A673 (cell line): ENCODE results near the gene TOP3B. TPM values are rescaled to one million over a fixed set of nuclear protein-coding genes. Genes with fewer than 3 reads are reported as not detected.
A peak's percentile ranks its signal among the peaks of the same experiment; 100 is the strongest.

Source experiments
- BruUV-seq: library from RNA; stranded (reverse); fragments of 400-500 nt; replicated peaks from 2 replicates; lab custom pipeline; 2021; lab: Mats Ljungman, UMichigan
- CTCF ChIA-PET: fragments of 300-600 bp; sonication (Branson Sonifier 250); formaldehyde crosslinking; loops from one replicate; lab custom pipeline; 2022; ENCODE audit warnings: antibody characterized with exemption; lab: Charles Lee
- POLR2A ChIA-PET: fragments of 300-600 bp; sonication (Branson Sonifier 250); formaldehyde crosslinking; loops from one replicate; lab custom pipeline; 2022; ENCODE audit warnings: antibody characterized with exemption; ENCODE audit not compliant: low non-redundant PET; lab: Charles Lee
- DNase-seq: peaks from one replicate; pipeline ENCODE4 v3.0.0-alpha.2; 2015; ENCODE audit warnings: low spot score
- H3K27ac ChIP-seq: fragments of 200-600 bp; sonication (generic); 2 replicates; pipeline ENCODE4 v1.5.1; 2016; ENCODE audit warnings: mixed run types, low read depth, mild to moderate bottlenecking, mixed read lengths, antibody characterized with exemption, low read length; ENCODE audit not compliant: poor library complexity, severe bottlenecking
- H3K27me3 ChIP-seq: fragments of 200-600 bp; sonication (generic); replicated peaks from 2 replicates; pipeline ENCODE4 v1.6.1; 2017; ENCODE audit warnings: mixed run types, low read depth, mild to moderate bottlenecking, mixed read lengths, antibody characterized with exemption, low read length; ENCODE audit not compliant: insufficient read depth, poor library complexity
- H3K36me3 ChIP-seq: fragments of 200-600 bp; sonication (generic); 2 replicates; pipeline ENCODE4 v1.6.1; 2016; ENCODE audit warnings: mixed run types, mild to moderate bottlenecking, mixed read lengths, antibody characterized with exemption, low read length; ENCODE audit not compliant: insufficient read depth, poor library complexity, severe bottlenecking
- H3K4me1 ChIP-seq: fragments of 200-600 bp; sonication (generic); 2 replicates; pipeline ENCODE4 v1.6.1; 2017; ENCODE audit warnings: mixed run types, mild to moderate bottlenecking, mixed read lengths, antibody characterized with exemption, low read length; ENCODE audit not compliant: insufficient read depth, poor library complexity, severe bottlenecking
- H3K4me3 ChIP-seq: fragments of 200-600 bp; sonication (generic); 2 replicates; pipeline ENCODE4 v1.5.1; 2016; ENCODE audit warnings: low read depth, mixed run types, mild to moderate bottlenecking, mixed read lengths, low read length; ENCODE audit not compliant: poor library complexity, severe bottlenecking
- H3K9me3 ChIP-seq: fragments of 200-600 bp; sonication (generic); 2 replicates; pipeline ENCODE4 v1.6.1; 2016; ENCODE audit warnings: mixed run types, low read depth, mild to moderate bottlenecking, mixed read lengths, antibody characterized with exemption, low read length; ENCODE audit not compliant: poor library complexity, severe bottlenecking
- EZH2 ChIP-seq: fragments of 200-600 bp; sonication (generic); IDR thresholded peaks from 2 replicates; pipeline ENCODE4 v1.6.1; 2017; ENCODE audit warnings: borderline replicate concordance, low read depth, mild to moderate bottlenecking, mixed read lengths, antibody characterized with exemption, low read length; ENCODE audit not compliant: poor library complexity, severe bottlenecking
- intact Hi-C: fragments of 100-400 bp; cut with micrococcal nuclease; formaldehyde crosslinking; loops from one replicate; pipeline ENCODE4 v1.10.0; 2022; ENCODE audit not compliant: unreplicated experiment
- total RNA-seq: library from RNA; stranded (reverse); gene quantifications from 2 replicates; pipeline ENCODE4 v1.2.3, GENCODE V29; 2021
- TF ChIP-seq, protein P1 (sequence below): fragments of 300-800, 200-600 bp; sonication (generic); conservative IDR thresholded peaks from 2 replicates; pipeline ENCODE4 v1.5.1; 2017; ENCODE audit warnings: low read depth, mild to moderate bottlenecking, antibody characterized with exemption, low read length, moderate library complexity, mixed read lengths

Gene TOP3B
- total RNA-seq, 1 experiment from 2014 or later: 60.2 TPM

DNA sequence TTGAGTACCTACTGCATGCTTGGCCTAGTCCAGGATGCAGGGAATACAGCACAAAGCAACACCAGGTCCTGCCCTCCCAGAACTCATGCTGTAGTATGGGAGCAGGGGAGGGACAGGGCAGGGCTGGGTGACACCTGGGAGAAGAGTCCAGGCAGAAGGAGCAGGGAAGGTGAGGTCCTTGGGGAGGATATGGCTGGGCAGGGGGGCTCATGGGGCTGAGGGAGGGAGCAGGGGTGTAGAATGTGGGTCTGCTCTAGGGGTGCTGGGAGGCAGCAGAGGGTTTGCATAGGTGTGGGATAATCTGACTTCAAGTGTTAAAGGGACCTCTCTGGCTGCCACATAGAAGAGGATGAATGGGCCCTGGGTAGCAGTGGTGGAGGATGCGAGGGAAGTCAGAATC lies 4.8 kb downstream of the TOP3B start:
- intact Hi-C loops: no loop called here
- ChIA-PET POLR2A (no interaction called here), CTCF (interaction anchor here (0.7 kb wide), 1 partner anchor 31 kb away, joined by 6 read pairs; no protein-coding TSS in a partner anchor)
- no peaks in the 10 kb centered on the region for H3K27me3 ChIP-seq
- no TSS peak for BruUV-seq
- no peak overlapping the region for H3K4me3 ChIP-seq
- H3K36me3 ChIP-seq: peaks cover 18% of the 10 kb centered on the region
- no peak for TF ChIP-seq EZH2
- TF ChIP-seq, protein P1, sequence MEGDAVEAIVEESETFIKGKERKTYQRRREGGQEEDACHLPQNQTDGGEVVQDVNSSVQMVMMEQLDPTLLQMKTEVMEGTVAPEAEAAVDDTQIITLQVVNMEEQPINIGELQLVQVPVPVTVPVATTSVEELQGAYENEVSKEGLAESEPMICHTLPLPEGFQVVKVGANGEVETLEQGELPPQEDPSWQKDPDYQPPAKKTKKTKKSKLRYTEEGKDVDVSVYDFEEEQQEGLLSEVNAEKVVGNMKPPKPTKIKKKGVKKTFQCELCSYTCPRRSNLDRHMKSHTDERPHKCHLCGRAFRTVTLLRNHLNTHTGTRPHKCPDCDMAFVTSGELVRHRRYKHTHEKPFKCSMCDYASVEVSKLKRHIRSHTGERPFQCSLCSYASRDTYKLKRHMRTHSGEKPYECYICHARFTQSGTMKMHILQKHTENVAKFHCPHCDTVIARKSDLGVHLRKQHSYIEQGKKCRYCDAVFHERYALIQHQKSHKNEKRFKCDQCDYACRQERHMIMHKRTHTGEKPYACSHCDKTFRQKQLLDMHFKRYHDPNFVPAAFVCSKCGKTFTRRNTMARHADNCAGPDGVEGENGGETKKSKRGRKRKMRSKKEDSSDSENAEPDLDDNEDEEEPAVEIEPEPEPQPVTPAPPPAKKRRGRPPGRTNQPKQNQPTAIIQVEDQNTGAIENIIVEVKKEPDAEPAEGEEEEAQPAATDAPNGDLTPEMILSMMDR: no peak
- no peak for DNase-seq
- no peak overlapping the region for H3K27ac ChIP-seq
- no peaks in the 10 kb centered on the region for H3K9me3 ChIP-seq
- peaks cover 5% of the 10 kb centered on the region for H3K4me1 ChIP-seq

DNA sequence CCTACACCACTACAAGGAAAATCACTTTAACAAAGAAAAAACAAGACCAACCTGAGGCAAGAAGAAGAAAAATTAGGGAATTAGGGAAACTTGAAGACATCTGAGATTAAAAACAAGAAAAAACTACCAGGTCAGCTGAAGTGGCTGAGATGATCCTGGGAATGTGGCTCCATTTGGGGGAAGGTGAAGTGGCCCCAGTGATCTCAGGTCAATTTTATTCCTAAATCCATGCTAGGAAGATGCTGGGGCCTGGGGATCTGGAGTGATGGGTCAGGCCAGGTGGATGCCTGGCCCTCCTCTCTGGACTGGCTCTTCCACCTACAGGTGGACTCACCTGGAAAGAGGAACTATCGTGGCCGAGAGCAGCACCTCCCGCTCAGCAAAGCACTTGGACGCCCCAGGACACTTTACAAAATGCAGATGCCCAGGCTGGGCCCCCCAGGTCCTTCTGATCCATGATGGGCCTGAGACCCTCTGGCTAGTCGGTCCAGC lies 6.7 kb downstream of the TOP3B start:
- Histone ChIP-seq H3K36me3 (peaks cover 37% of the 10 kb centered on the region), H3K27ac (no peak overlapping the region), H3K4me3 (no peak overlapping the region), H3K4me1 (peaks cover under 1% of the 10 kb centered on the region), H3K27me3 (no peaks in the 10 kb centered on the region), H3K9me3 (no peaks in the 10 kb centered on the region)
- ChIA-PET POLR2A (interaction anchor here (0.7 kb wide), 1 partner anchor 255 kb away, joined by 4 read pairs; no protein-coding TSS in a partner anchor), CTCF (no interaction called here)
- no TSS peak for BruUV-seq
- DNase-seq: no peak
- TF ChIP-seq, protein P1: no peak
- no peak for TF ChIP-seq EZH2
- intact Hi-C loops: no loop called here

DNA sequence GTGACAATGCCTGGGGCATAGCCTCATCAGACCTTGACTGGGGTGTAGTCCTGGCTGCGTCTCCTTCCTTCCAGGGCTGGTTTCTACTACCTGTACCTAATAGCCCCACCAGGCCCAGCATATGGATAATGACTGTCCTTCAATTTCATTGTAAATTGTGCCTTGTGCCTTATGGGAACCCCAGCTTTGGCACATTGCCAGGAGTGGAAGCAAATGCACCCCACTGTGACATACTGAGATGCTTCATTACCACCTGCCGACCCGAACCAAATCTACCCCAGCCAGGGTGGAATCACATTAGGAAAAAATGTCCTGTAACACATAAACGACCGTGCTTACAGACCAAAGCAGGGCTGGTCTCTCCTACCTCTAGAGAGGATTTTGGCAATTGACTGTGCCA lies 7.3 kb downstream of the TOP3B start:
- Histone ChIP-seq H3K4me1 (no peaks in the 10 kb centered on the region), H3K9me3 (no peaks in the 10 kb centered on the region), H3K4me3 (no peak overlapping the region), H3K27me3 (no peaks in the 10 kb centered on the region), H3K27ac (no peak overlapping the region), H3K36me3 (peaks cover 43% of the 10 kb centered on the region)
- no TSS peak for BruUV-seq
- ChIA-PET POLR2A (no interaction called here), CTCF (no interaction called here)
- intact Hi-C loops: no loop called here
- TF ChIP-seq EZH2: no peak
- TF ChIP-seq, protein P1: no peak
- DNase-seq: peak; percentile 30
